ENCODE measurements around the gene ATP13A3. TPM values are rescaled to one million over a fixed set of nuclear protein-coding genes. Genes with fewer than 3 reads are reported as not detected.
"Not testable (repeated sequence)": the region's sequence is repeated elsewhere in the genome, so short reads cannot be mapped to it uniquely, and the experiment has no call there.

ATP13A3 gene
- 76.4 and 79.1 TPM in 2 replicates for polyA plus RNA-seq (2014; cell fraction: cytosol; rRNA removed)
- 74.9 and 78.1 TPM in 2 replicates for polyA plus RNA-seq (2014; cell fraction: nucleus; rRNA removed)

- DNase-seq (ENCODE audit: low spot score): peak; percentile 91
Measured at GRCh38 chr3:194486540-194487288, at the start of gene ATP13A3. TSS of gene ATP13A3 (minus strand) at chr3:194487002. CDS start at chr3:194462190, 24,812 bp downstream.

DNA sequence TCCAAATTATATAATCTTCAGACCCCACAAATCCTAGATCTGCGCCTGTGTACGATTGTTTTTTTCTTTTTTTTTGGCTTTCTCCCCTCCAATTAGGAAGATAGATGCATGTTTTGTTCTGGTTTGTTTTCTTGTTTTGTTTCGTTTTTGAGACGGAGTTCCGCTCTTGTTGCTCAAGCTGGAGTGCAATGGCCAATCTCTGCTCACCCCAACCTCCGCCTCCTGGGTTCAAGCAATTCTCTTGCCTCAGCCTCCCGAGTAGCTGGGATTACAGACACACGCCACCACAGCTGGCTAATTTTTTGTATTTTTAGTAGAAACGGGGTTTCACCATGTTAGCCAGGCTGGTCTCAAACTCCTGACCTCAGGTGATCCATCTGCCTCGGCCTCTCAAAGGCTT is 48.4 kb upstream of the ATP13A3 start:
- not testable (repeated sequence) for DNase-seq (ENCODE audit: low spot score)

DNA sequence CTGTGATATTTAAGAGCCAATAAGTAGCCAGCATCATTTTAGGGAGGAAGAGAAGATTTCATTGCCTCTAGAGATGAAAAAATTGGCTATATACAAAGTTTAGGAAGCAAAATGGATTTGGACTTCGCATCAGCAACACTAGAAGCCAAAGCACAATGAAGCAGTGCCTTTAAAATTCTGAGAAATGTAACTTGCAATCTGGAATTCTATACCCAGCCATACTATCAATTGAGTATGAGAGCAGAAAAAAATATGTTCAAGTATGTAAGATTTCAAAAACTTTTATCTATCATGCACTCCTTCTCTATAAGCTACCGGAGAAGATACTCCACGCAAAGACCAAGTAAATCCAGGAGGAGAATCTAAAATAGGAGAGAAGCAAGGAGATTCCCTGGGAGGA is 47.4 kb upstream of the ATP13A3 start:
- no peak for DNase-seq (ENCODE audit: low spot score)

DNA sequence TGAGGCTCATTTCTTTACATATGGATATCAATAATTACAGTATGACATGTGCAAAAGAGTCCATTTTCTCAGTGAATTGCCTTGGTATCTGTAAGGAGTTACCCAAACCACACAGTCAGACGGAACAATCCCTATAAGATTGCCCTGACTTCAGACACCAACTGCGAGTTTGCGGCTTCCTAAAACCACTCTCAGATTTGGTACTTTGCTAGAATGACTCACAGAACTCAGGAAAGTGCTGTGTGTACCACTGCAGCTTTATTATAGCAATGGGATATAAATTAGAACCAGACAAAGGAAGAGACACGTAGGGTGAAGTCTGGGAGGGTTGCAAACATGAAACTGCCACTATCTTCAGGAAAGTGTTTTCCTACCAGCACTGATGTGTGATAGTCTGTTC is 45.8 kb upstream of the ATP13A3 start:
- no peak for DNase-seq (ENCODE audit: low spot score)

DNA sequence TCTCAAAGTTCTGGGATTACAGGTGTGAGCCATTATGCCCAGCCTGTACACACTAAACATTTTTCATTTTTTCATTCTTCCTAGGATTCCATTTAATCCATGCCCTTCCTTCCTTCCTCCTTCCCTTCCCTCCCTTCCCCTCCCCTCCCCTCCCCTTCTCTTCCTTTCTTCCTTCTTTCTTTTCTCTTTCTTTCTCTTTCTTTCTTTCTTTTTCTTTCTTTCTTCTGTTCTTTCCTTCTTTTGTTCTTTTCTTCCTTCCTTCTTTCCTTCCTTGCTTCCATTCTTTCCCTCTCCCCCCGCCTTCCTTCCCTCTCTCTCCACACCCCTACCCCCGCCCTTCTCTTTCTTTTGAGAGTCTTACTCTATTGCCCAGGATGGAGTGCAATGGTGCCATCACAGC is 40.9 kb upstream of the ATP13A3 start:
- DNase-seq (ENCODE audit: low spot score): no peak

GRCh38 chr3:194526164-194526563 is 39.4 kb upstream of the ATP13A3 start:
- no peak for DNase-seq (ENCODE audit: low spot score)

GRCh38 chr3:194522579-194523046 is 35.8 kb upstream of the ATP13A3 start:
- DNase-seq (ENCODE audit: low spot score): no peak

- no peak for DNase-seq (ENCODE audit: low spot score)
Measured at GRCh38 chr3:194521510-194522260, 34.9 kb upstream of the ATP13A3 start.

DNA sequence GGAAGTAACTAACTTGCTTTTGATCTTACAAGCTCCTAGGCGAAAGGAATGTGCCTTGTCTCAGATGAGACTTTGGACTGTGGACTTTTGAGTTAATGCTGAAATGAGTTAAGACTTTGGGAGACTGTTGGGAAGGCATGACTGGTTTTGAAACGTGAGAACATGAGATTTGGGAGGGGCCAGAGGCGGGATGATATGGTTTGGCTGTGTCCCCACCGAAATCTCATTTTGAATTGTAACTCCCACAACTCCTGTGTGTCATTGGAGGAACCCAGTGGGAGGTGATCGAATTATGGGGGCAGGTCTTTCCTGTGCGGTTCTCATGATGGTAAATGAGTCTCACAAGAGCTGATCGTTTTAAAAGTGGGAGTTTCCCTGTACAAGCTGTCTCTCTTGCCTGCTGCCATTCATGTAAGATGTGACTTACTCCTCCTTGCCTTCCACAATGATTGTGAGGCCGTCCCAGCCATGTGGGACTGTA is 33.9 kb upstream of the ATP13A3 start:
- DNase-seq (ENCODE audit: low spot score): not testable (repeated sequence)

DNA sequence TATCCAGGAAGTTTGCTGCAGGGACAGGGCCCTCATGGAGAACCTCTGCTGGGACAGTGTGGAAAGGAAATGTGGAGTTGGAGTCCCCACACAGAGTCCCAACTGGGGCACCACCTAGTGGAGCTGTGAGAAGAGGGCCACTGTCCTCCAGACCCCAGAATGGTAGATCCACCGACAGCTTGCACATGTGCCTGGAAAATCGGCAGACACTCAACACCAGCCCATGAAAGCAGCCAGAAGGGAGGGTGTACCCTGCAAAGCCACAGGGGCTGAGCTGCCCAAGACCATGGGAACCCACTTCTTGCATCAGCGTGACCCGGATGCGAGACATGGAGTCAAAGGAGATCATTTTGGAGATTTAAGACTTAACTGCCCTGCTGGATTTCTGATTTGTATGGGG is 33.4 kb upstream of the ATP13A3 start:
- not testable (repeated sequence) for DNase-seq (ENCODE audit: low spot score)

GRCh38 chr3:194518652-194519051 is 31.9 kb upstream of the ATP13A3 start:
- DNase-seq (ENCODE audit: low spot score): no peak

- DNase-seq (ENCODE audit: low spot score): no peak
Measured at GRCh38 chr3:194517333-194517732, 30.5 kb upstream of the ATP13A3 start.

DNA sequence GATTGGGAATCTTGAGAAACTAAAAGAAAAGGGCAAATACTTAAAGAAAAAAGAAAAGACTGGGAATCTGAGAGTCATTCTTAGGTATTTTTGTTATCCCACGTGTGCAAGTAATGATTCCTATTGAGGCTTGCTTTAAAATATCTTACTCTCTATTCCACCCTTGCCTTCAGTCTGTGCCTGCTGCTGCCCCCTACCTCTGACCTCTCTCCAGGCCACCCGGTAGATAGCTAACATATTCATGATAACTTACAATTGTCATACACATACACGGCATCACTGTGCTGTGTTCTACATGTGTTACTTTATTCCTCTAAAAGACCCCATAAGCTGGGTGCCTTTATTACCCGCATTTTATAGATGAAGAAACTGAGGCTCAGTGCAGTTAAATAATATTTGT is 27.8 kb upstream of the ATP13A3 start:
- DNase-seq (ENCODE audit: low spot score): no peak

DNA sequence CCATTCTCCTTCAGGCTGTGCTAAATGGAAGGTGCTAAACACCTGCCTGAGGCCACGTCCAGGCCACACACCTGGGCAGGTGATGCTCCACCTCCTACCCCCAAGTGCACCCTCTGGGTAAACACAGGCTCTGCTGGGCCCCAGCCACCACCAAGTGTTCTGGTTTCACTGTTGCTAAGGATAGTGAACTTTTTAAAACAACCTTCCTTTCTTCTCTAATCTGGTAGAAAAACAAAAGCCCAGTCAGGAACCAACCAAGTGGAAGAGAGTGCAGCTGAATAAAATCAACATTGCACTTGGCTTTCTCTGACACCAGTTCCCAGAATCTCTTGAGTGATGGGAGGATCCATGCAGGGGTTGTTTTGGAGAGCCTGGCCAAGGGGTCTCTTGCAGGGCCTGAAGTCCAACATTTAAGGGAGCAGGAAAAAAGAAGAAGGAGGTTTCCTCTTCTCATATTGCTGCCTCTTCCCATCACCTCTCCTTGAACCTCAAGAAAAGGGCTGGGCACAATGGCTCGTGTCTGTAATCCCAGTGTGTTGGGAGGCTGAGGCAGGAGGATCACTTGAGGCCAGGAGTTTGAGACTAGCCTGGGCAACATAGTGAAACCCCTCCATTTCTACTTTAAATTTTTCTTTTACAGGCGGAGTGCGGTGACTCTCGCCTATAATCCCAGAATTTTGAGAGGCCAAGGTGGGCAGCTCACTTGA is 26.2 kb upstream of the ATP13A3 start:
- no peak for DNase-seq (ENCODE audit: low spot score)

DNA sequence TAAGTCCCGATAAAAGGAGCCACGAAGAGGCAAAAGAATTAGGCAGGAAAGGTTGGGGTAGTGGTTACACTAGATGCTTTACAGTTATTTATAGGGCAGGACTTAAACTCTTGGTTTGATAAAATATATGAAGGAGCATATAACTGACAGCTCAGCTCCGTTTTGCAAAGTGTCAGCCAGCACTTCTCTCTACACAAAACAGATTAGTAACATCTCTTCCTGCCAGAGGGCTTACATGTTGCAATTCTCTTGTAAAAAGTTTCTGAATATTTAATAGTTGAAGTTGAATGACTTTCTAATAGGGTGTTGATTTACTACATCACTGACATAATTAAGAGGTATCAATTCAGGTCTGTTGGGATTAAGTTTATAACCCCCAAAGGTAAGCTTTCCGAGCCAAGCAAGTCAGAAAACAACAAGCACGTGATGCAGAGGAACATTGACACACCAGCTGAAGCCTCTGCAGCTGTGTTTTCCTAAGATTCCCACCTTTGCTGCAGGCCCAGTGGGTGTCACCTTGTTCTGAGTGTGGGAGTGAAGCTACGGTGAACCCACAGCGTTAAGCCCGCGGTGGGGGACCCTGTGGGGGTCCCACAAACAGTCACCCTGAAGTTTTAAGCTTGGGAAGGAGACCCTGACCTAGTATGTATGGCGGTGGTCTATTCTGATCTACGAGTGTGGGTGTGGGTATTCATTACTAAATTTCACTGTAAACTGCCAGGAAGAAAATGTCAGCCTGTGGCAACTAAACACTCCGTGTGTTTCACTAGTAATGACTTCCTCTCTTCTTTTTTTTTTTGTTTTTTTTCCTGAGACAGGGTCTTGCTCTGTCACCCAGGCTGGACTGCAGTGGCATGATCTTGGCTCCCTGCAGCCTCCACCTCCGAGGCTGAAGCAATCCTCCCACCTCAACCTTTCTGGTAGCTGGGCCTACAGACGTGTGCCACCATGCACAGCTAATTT is 22.0 kb upstream of the ATP13A3 start:
- no peak for DNase-seq (ENCODE audit: low spot score)

DNA sequence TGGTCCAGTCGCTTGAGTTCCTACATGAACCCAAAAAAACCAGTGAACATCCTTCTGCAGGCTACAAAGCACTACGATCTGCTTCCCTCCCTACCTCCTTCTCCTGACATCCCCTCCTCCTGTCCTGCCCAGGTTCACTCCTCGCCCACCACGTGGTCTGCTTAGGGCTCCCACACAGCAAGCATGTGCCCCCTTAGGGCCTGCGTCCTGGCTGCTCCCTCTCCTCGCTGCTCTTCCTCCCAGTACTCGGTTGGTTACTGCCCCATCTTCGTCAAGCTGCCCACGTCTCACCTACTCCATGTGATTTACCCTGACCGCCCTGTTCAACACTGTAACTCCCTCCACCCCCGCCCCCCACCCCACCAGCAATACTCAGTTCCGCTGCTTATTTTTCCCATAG is 20.8 kb upstream of the ATP13A3 start:
- no peak for DNase-seq (ENCODE audit: low spot score)

DNA sequence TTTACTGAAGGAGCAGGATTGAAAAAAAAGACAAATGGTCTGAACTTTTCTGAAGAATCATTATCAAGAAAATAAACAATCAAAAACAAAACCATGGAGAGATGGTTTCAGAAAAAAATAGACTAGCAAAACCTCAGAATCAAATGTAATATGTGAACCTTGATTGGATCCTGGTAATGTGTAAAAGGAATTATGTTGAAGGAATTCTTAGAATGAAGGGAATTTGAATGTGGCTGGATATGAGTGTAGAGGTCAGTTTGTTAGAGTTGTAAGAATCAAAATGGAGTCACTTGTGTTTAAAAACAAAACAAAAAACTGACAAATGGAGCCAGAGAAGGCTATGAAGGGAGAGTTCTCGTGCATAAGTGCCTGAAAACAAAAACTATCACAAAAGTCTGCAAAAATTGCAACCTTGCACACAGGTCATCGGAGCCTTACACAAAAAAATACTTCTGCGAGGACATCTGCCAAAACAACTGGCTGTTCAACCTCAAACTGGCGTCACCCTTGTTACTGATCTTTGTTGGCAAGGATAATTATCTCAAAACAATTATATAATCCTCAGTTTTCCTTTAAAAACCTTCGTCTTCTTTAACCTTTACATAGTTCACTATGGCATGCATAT is 19.1 kb upstream of the ATP13A3 start:
- DNase-seq (ENCODE audit: low spot score): no peak

DNA sequence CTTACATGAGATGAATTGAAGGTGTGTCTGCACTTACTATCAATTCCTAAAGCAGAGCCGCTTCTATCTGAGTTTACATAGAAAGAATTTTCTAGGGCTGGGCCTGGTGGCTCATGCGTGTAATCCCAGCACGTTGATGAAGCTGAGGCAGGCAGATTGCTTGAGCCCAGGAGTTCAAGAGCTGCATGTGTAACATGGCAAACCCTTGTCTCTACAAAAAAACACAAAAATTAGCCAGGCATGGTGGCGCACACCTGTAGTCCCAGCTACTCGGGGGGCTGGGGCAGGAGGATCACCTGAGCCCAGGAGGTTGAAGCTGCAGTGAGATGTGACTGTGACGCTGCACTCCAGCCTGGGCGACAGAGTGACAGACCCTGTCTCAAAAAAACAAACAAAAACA is 18.1 kb upstream of the ATP13A3 start:
- no peak for DNase-seq (ENCODE audit: low spot score)

GRCh38 chr3:194504146-194504545 is 17.3 kb upstream of the ATP13A3 start:
- DNase-seq (ENCODE audit: low spot score): no peak

- DNase-seq (ENCODE audit: low spot score): peak; percentile 69
Measured at GRCh38 chr3:194503081-194503531, 16.3 kb upstream of the ATP13A3 start.
